ACC112 (cell line): Measurements from ENCODE around the gene PHPT1.

Experiments used
- H2AFZ ChIP-seq: fragments of 200-600 bp; sonication (generic); one replicate; pipeline ENCODE4 v1.6.0; 2017; ENCODE audit warnings: antibody characterized with exemption, low read length; ENCODE audit not compliant: unreplicated experiment
- H3K27ac ChIP-seq: fragments of 200-600 bp; sonication (generic); 2 replicates; pipeline ENCODE4 v1.5.1; 2014; ENCODE audit warnings: low read depth, mild to moderate bottlenecking, antibody characterized with exemption, low read length, moderate library complexity
- H3K27me3 ChIP-seq: fragments of 200-600 bp; sonication (generic); 2 replicates; pipeline ENCODE4 v1.6.1; 2014; ENCODE audit warnings: mild to moderate bottlenecking, antibody characterized with exemption, low read length, moderate library complexity, mixed read lengths; ENCODE audit not compliant: insufficient read depth
- H3K36me3 ChIP-seq: fragments of 200-600 bp; sonication (generic); 2 replicates; pipeline ENCODE4 v1.6.1; 2016; ENCODE audit warnings: mild to moderate bottlenecking, antibody characterized with exemption, low read length, moderate library complexity, mixed read lengths; ENCODE audit not compliant: insufficient read depth
- H3K4me1 ChIP-seq: fragments of 200-600 bp; sonication (generic); one replicate; pipeline ENCODE4 v1.6.1; 2016; ENCODE audit warnings: low read length, mixed read lengths; ENCODE audit not compliant: insufficient read depth, unreplicated experiment, control insufficient read depth
- H3K4me3 ChIP-seq: fragments of 200-600 bp; sonication (generic); 2 replicates; pipeline ENCODE4 v1.5.1; 2014; ENCODE audit warnings: mild to moderate bottlenecking, low read depth, low read length
- H3K79me2 ChIP-seq: fragments of 200-600 bp; sonication (generic); one replicate; pipeline ENCODE4 v1.6.0; 2016; ENCODE audit warnings: low read length; ENCODE audit not compliant: control insufficient read depth, unreplicated experiment, insufficient read depth

Gene PHPT1

DNA sequence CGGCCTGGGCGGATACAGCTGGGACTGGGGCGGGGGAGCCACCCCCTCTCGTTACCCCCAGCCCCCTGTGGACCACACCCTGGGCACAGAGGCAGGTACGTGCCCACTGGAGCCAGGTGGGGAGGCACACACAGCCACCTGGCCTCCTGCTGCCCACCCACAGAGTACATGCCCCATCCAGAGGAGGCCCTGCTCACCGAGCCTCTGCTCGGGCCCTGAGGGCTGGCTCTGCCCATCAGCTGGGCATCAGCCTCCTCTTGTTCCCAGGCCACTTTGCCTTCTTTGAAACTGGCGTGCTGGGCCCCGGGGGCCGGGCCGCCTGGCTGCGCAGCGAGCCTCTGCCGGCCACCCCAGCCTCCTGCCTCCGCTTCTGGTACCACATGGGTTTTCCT, 9.2 kb downstream of the PHPT1 start:
- H3K4me1 ChIP-seq, result peaks cover 12% of the 10 kb centered on the region
- no peak overlapping the region for H3K4me3 ChIP-seq
- peak overlapping the region; percentile 33; the same call in 1 of the 2 replicates for H3K27ac ChIP-seq
- peaks cover 8% of the 10 kb centered on the region; the same call in 1 of the 2 replicates for H3K36me3 ChIP-seq
- peaks cover 2% of the 10 kb centered on the region for H3K79me2 ChIP-seq
- no peak overlapping the region for H2AFZ ChIP-seq
- no peaks in the 10 kb centered on the region for H3K27me3 ChIP-seq

DNA sequence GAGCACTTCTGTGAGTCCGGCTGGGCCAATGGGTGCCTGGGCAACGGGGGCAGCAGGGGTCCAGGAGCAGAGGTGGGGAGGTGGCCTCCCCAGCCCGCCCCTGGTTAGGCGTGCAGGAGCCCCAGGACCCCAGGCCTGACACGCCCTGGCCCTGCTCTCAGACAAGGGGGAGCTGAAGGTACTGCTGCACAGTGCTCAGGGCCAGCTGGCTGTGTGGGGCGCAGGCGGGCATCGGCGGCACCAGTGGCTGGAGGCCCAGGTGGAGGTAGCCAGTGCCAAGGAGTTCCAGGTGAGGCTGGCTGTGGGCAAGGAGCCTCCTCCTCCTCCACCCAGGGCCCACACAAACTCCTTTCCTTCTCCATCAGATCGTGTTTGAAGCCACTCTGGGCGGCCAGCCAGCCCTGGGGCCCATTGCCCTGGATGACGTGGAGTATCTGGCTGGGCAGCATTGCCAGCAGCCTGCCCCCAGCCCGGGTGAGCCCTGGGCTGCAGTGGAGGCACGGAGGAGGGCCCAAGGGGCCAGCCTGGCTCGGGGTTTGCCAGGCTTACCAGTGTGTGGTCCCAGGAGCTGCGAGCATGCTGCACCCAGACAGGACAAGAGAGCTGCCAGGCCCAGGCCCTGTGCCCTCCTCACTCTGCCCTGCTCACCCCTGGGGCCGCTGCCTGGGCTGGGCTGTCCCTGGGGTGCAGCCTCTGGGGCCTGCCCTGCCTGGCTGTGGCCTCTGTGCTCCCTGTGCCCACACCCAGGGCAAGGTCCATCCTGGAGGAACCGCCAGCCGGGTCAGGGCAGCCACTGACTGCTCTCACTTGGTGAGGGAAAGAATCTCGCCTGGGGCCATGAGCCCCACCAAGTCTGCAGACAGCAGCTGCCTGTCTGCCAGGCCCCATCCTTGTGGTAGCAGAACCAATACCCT, 9.9 kb downstream of the PHPT1 start:
- Histone ChIP-seq H3K27ac (peak overlapping the region; percentile 33), H3K27me3 (no peaks in the 10 kb centered on the region), H3K4me3 (no peak overlapping the region), H3K79me2 (peaks cover 9% of the 10 kb centered on the region), H3K36me3 (peaks cover 14% of the 10 kb centered on the region; the same call in 1 of the 2 replicates), H2AFZ (no peak overlapping the region), H3K4me1 (peaks cover 12% of the 10 kb centered on the region)

DNA sequence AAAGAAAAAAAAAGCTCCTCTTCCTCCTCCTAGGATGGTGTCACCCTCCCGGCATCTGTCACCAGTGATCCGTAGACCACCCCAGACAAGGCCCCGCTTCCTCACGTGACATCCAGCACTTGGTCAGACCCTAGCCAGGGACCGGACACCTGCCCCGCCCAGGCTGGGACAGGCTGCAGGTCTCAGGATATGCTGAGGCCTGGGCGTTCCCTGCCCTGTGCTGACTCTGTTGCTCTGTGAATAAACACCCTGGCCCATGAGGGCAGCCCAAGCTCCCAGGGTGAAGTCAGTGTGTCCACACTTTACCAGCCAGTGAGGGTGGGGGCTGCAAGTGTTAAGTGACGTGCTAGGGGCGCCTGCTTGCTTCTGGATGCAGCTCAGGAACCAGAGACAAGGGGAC, 11.3 kb downstream of the PHPT1 start:
- Histone ChIP-seq H3K27ac (no peak overlapping the region), H3K27me3 (no peaks in the 10 kb centered on the region), H3K4me1 (peaks cover 12% of the 10 kb centered on the region), H3K79me2 (peaks cover 20% of the 10 kb centered on the region), H3K4me3 (no peak overlapping the region), H2AFZ (no peak overlapping the region), H3K36me3 (peaks cover 14% of the 10 kb centered on the region; the same call in 1 of the 2 replicates)

DNA sequence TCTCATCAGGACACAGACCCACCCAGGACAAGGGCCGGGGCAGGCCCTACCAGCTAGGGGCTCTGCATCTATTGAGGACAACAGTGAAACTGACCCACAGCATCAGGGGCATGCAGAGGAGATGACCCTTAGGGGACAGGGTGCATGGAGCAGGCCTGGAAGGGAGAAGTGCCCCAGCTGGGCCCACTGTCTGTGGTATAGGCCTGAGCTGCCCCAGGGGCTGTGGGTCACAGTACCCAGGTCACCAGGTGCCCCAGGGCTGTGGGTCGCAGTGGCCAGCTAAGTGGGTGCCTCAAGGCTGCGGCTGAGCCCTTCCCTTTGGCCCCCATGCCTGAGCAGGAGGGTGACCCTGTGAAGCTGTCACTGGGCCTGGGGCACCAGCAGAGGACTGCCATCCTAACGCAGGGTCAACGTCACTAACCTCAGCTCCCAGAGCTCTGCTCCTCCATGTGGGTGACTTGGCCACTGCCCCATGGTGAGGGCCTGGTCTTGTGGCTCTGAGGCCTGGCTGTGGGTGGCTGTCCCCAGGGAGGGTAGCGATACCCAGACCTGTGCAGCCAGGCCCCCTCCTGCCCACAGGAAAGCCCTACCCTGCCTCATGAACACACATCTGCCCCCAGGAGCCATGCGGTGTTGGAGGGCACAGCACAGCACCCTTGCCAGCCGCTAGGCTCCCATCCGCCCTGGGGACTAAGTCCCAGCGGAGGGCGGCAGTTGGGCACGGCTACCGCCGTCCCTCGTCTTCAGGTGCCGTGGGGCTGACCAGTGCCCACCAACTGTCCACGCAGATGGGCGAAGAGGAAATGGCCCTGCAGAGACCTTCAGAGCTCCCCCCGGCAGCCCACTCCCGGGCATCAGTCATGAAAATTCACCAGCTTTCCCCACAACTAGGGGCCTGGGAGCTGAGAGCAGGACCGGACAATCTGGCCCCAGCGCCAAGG, 12.0 kb downstream of the PHPT1 start:
- no peak overlapping the region for H3K27ac ChIP-seq
- H2AFZ ChIP-seq, result no peak overlapping the region
- no peak overlapping the region for H3K4me3 ChIP-seq
- H3K36me3 ChIP-seq, result peaks cover 14% of the 10 kb centered on the region; the same call in 1 of the 2 replicates
- H3K27me3 ChIP-seq, result no peaks in the 10 kb centered on the region
- H3K79me2 ChIP-seq, result peaks cover 27% of the 10 kb centered on the region
- peaks cover 12% of the 10 kb centered on the region for H3K4me1 ChIP-seq

DNA sequence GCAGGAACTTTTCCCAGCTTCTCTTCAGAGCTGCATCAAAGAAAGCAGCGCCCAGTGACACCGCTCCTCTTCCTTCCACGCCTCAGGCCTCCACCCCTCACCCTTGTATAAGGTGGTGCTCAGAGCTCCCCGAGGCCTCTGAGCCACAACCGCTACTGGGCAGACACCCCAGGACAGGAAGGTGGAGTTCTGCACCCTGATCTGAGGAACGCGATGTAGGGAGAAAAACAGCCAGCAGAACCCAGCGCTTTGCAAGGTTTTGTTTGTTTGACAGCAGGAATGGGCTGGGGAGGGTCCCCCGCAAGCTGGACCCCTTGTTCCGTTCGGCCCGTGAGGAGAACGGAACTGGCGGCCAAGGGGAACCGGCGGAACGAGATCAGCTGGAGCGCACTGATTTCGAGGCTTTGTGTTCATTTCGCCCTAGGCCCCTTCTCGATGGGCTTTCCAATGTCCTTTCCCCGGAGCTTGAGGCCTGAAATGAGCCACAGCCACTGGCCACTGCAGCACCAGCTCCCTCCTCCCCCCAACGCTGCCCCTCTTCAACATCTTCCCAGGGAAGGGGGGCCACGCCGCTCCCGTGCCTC, 12.8 kb downstream of the PHPT1 start:
- no peaks in the 10 kb centered on the region for H3K27me3 ChIP-seq
- H3K4me1 ChIP-seq, result peaks cover 12% of the 10 kb centered on the region
- H3K36me3 ChIP-seq, result peaks cover 14% of the 10 kb centered on the region; the same call in 1 of the 2 replicates
- H3K27ac ChIP-seq, result no peak overlapping the region
- no peak overlapping the region for H3K4me3 ChIP-seq
- no peak overlapping the region for H2AFZ ChIP-seq
- peaks cover 29% of the 10 kb centered on the region for H3K79me2 ChIP-seq

DNA sequence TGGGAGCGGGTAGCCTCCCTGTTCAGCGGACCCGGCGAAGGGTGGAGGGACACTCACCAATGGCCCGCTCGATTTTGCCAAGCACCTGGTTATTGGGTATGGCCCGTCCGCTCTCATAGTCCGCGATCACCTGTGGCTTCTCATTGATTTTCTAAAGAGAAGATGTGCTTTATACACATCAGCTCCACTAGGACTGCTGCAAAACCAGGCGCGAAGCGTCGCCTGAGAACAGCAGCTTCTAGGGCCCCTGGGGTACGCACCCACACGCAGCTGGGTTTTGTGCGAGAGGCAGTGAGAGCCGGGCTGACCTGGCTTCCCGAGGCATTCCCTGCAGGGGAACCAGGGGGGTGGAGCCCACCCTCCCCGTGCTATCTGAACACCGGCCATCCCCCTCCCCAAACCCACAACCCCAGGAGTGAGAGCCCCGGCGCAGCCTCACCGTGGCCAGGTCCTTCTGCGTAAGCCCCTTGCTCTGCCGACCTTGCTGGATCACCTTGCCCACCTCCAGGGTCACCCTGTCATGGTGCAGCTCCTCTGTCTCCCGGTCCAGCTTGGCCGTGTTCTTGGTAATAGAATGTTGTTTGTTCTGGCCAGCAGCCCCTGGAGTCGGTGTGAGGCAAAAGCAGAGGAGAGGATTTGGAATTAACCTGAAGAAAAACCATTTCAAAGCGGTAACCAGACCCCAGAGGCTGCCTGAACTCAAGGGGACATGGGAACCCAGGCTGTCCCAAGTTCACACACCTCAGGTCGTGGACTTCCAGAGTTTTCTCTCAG, 13.8 kb downstream of the PHPT1 start:
- no peak overlapping the region for H3K27ac ChIP-seq

DNA sequence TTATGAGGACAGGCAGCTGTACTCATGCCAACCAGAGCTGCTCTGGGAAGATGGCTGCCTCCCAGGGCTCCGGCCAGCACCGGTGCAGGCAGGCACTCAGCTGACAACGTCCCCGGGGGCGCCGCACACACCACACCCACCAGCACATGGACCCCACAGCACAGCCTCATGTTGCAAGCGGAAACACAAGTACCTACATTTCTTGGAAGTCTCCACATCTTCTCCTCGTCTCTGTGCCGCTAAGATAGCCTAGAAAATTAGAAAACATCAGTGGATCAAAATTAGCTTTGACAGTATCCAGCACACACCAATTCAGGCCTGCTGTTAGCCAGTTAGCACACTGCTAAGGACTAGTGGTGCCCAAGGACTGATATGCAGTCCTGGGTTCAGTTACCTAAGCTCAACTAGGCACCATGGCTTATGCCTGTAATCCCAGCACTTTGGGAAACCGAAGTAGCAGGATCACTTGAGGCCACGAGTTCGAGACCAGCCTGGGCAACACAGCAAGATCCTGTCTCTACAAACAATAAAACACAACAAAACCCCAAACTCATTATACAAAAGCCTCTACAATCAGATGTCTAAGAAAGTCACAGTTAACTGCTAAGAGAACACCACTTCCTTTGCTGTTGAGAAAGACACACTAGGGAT, 14.5 kb downstream of the PHPT1 start:
- Histone ChIP-seq H3K27ac (no peak overlapping the region), H3K4me3 (no peak overlapping the region), H2AFZ (no peak overlapping the region), H3K36me3 (peaks cover 25% of the 10 kb centered on the region; the same call in 1 of the 2 replicates), H3K27me3 (no peaks in the 10 kb centered on the region), H3K79me2 (peaks cover 36% of the 10 kb centered on the region), H3K4me1 (peaks cover 10% of the 10 kb centered on the region)

More for the DNA sequence above, 13.8 kb downstream of the PHPT1 start:
- Histone ChIP-seq H2AFZ (no peak overlapping the region), H3K36me3 (peaks cover 21% of the 10 kb centered on the region; the same call in 1 of the 2 replicates), H3K4me1 (peaks cover 12% of the 10 kb centered on the region), H3K27me3 (no peaks in the 10 kb centered on the region), H3K4me3 (no peak overlapping the region), H3K79me2 (peaks cover 36% of the 10 kb centered on the region)

DNA sequence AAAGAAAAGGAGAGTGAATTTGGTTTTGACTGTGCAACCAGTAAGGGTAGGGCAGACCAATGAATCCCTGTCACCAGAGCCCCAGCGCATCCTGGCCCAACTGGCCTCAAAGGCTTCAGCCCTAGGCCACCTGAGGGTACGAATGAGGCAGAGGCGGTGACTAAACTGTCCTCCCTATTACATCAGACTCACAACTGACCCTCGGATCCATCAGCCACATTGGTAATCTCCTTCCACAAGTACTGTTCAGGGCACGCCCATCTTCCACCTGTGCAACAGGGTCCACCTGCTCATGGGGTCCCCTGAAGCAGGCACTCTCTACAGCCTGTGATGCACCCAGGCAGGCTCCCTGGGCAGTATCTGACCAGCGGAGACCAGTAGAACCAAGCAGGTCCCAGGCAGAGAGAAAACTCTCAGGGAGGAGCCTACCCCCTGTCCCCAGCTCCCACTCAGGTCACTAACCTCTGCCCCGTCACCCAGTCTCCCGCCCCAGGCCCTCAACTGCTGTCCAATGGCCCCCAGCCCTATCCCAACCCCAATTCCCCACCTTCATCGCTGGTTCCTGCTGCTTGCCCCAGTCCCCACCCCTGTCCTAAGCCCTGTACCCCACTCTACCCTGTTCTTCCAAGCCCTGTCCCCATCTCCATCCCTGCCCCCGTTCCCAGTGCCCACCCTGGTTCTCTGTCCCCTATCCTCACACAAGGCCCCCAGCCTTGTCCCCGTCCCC, 16.0 kb downstream of the PHPT1 start:
- H3K79me2 ChIP-seq, result peaks cover 36% of the 10 kb centered on the region
- H2AFZ ChIP-seq, result no peak overlapping the region
- H3K27me3 ChIP-seq, result no peaks in the 10 kb centered on the region
- H3K27ac ChIP-seq, result no peak overlapping the region; the same call in 1 of the 2 replicates
- H3K4me1 ChIP-seq, result no peaks in the 10 kb centered on the region
- H3K4me3 ChIP-seq, result peak overlapping the region; percentile 88
- peaks cover 25% of the 10 kb centered on the region; the same call in 1 of the 2 replicates for H3K36me3 ChIP-seq

DNA sequence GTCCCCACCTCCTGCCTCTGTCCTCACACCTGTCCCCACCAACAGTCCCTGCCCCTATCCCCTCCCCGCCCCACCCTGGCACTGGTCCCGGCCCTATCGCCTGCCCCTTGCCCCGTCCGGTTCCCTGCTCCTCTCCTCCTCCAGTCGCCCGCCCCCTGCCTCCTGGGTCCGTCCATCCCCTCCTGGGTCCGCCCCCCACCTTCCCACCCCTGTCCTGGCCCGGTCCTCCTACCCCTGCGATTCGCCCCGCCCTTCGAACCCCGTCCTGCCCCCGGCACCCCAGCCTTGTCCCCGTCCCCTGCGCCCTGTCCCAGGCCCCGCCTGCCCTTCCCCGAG, 16.5 kb downstream of the PHPT1 start:
- Histone ChIP-seq H3K27ac (peak overlapping the region; percentile 60), H3K79me2 (peaks cover 36% of the 10 kb centered on the region), H3K27me3 (no peaks in the 10 kb centered on the region), H3K36me3 (peaks cover 25% of the 10 kb centered on the region; the same call in 1 of the 2 replicates), H2AFZ (peak overlapping the region; percentile 90), H3K4me3 (peak overlapping the region; percentile 88), H3K4me1 (no peaks in the 10 kb centered on the region)
